Activated T-cell treated with anti-CD3 and anti-CD28 coated beads for 4 hours (primary cell): Measurements from ENCODE around the gene PROSER2.
A peak's percentile ranks its signal among the peaks of the same experiment; 100 is the strongest.

Experiments used
- DNase-seq: peaks from one replicate; pipeline ENCODE4 v3.0.0-alpha.2; 2020

The PROSER2 gene

DNA sequence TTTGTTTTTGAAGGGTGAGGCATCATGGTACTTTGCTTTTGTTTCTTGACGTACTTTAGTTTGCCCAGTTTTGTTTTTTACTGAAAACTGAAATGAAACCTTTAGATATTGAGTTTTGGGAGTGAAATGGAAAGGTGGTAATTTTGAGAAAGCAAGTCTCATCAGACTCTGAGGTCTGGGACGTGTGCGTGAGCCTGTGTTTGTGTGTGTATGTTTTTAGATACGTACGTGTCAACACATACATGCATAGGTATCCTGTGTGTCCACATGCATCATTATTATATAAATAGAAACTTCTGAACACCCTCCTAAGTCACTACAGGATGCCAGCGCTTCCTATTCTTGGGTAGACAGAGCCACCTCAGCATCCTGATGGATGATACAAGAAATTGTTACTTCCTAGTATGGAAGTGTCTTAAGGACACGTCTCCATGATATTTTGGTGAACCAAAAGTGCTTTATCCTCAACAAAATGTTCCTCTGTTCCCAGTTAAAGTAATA lies 47.8 kb downstream of the PROSER2 start:
- no peak for DNase-seq

DNA sequence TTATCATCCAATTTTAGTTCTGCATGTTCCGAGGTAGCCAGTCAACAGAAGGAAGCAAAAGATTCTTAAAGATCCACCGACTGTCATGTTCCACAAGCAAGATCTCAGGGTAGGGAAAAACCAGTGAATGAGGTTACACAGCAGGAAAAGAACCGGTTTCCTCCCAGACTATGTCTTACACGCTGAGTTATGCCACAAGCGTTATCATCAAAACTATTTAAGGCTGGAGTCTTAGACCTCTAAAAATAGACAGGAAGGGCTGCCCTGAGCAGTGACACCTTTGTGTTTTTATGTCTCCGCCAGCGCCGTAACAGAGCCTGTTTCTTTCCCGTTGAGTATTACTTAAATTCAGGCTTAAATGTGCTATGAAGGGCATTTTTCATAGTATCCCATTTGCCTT lies 48.3 kb downstream of the PROSER2 start:
- DNase-seq: no peak

DNA sequence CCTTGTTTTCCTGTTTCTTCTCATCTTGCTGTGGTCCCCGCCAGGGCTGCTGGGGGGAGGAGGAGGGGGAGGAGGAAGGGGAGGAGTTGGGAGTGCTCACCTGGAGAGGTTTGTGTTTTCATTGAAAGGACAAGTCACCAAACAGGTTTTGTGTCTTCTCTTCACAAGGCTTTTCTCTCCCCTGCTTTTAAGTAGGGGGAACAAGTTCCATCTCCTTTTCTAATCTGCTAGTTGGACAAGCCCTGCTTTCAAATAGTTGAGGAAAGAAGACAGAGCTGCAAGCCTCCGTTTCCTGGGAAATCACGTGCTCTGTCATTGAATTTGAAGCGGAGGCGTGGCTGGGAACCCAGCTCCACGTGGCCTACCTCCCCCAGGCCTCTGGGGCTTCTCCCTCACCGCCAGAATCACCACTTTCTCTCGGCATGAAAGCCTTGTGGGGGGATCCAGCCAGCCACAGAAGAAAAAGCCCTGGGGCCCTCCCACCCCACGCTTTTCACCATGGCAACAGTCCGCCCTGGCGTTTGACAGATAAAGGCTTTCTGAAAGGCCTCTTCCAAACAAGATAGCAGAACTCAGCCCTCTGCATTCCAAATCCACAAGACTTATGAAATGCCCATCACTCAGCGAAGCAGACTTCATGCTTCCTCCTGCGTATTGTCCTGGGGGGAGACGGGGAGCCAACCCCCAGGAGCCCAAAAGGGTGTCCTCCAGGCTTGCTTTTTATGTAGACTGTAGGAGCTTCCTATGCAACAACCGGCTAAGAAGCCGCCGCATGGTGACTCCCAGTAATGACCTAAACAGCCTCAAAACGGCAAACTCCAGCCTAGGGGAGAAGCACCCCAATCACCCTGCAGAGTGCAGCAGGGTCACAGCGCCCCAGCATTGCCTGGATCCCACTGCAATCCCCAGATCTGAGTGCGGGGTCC lies 51.7 kb downstream of the PROSER2 start:
- DNase-seq: peak; percentile 40

DNA sequence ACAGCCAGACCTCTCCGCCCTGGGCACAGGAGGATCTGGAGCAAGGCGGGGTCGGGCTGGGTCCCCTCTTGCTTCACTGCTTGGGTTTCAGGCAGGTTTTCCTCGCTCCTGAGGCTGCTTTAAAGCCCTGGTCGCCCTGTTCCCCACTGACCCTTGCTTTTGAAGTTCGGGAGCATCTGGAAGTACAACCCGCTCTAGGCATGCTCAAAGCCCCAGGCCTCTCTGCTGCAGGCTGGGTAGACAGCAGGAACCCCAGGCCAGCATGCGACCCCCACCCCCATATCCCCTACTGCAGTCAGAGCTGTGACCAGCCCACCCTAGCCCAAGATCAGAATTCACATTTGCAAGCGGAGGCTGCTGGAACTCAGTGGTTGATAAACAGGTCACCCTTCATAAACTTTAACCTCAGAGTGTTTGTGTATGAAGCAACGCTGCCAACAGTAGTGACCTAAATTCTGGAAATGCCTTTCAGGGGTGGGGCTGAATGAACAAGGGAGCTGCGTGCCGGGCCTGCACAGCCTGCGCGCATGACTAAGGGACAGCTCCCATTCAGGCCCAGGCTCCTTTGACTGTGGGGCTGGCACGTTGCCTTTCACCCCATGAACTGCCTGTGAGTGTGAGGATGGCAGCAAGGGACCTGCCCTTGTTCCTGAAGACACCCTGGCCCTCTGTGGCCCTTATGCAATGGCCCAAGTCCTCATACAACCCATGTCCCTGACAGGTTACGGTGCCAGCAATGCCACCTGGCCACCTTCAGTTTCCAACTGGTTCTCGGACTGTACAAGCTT lies 52.5 kb downstream of the PROSER2 start:
- DNase-seq: no peak

DNA sequence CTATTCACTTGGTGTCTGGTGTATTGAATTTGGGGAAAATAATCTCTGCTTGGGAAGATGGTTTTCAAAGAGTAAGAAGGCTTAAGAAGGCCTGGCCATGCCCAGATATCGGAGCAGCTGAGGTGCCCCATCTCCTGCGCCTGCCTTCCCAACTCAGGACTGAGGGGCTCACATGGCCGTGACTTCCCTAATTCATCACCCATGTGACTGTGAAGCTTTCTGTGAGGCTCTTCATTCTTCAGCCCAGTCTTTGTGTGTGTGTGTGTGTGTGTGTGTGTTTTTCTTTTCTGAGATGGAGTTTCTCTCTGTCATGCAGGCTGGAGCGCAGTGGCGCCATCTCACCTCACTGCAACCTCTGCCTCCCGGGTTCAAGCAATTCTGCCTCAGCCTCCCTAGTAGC lies 53.2 kb downstream of the PROSER2 start:
- no peak for DNase-seq

DNA sequence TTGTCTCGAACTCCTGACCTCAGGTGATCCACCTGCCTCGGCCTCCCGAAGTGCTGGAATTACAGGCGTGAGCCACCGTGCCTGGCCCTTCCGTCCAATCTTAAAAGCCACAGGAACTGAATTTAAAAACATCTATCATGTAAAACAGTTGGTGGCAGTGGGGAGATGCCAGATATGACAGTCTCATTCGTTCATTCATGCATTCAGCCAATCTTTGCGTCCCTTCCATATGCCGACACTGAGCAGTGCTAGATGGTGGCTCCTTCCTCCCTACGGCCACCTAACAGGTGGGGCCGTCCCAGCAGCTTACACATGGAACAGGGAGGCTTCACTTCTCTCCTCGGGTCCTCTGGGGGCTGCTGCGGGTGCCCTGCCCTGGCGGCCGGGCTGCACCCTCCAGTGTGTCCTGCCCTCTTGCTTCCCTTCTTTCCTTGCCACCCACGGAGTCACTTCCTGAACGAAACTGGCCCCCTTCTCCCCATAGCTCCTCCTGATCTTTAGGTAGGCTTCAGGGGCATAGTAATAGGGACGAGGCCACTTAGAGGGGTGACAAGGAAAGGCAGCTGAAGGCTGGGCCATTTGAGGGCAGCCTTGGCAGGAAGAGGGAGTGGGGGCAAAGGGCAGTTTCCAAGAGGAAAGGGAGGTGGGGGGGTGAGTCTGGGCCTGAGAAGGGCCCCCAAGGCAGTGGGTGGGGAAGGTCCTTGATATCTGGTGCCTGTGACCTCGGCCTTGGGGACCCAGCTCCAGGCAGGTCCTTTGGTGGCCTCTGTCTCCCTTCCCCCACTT lies 53.8 kb downstream of the PROSER2 start:
- DNase-seq: no peak

DNA sequence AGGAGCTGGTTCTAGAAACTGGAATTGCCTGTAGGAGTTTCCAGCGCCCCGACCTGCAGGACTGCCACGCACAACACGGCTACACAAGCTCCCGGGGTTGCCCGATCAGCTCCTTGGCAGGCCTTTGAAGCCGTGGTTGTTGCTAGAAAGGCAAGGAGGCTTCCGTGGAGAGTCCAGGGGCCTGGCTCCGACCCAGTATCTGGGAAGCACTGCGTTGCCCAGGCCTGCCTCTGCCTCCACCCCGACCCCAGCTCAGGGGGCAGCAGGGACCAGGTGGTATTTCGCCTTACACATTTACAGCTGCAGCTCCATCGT lies 54.4 kb downstream of the PROSER2 start:
- no peak for DNase-seq

DNA sequence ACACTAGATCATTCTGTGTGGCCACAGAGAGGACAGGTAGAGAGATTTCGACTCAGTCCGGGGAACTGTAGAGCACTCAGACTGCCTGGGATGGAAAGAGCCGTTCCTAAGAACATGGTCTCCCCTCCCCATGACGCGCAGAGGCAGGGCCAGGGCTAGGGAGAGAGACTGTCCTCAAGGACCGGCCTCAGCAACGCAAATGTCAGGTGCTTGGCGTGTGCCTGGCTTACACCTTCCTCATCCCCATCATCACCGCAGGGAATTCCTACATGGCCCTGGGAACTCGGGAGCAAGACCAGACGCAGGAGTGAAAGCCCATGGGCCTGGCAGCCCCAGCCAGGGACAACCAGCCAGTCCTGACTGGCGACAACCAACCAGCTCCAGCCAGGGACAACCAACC lies 55.6 kb downstream of the PROSER2 start:
- DNase-seq: no peak

DNA sequence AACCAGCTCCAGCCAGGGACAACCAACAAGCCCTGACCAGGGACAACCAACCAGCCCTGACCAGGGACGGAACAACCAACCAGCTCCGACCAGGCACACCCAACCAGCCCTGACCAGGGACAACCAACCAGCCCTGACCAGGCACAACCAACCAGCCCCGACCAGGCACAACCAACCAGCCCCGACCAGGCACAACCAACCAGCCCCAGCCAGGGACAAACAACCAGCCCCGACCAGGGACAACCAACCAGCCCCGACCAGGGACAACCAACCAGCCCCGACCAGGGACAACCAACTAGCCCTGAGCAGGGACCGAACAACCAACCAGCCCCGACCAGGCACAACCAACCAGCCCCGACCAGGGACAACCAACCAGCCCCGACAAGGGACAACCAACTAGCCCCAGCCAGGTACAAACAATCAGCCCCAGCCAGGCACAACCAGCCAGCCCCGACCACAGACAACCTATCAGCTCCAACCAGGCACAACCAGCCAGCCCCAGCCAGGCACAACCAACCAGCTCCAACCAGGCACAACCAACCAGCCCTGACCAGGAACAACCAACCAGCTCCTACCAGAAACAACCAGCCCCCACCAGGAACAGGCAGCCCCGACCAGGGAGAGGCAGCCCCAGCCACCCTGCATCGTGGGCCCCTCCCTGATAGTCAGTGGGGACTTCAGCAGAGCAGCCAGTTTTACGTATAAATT lies 56.4 kb downstream of the PROSER2 start:
- DNase-seq: no peak

DNA sequence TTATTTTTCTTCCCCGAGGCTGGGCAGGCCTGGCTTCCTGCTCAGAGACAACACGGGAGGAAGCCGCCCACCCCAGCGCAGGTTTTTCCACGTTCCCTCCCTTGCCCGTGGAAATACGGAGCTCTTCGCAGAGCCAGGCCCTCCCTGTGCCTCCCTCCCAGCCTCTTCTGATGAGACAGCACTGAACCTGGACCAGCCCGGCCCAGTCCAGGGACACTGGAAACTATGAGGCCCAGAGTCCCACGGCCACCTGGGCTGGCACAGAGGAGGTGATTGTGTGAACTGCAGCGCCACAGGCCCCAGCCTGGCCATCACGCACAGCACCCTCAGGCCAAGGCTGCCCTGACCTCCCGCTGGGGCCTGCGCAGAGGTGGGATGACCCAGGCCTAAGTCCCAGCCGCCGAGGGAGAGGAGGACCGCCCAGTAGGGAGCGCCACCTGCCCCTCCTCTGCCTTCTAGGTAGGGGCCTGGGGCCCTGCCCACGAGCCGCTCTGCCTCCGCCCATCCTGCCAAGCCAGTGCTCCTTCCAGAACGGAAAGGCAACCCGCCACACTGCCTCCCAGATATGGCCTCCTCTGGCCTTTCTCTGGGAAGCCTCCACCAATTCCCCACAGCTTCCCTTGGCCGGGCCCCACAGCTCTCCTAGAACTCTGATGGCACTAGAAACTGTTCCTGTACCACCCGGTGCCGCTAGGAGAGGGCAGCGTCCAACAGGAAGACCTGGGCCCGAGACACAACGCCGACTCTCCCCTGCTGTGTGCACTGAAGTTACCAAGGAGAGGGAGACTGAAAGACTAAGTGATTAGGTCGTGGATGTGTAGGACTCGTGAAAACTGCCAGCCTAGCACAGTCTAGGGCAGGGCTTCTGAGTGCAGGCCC lies 57.2 kb downstream of the PROSER2 start:
- DNase-seq: no peak

DNA sequence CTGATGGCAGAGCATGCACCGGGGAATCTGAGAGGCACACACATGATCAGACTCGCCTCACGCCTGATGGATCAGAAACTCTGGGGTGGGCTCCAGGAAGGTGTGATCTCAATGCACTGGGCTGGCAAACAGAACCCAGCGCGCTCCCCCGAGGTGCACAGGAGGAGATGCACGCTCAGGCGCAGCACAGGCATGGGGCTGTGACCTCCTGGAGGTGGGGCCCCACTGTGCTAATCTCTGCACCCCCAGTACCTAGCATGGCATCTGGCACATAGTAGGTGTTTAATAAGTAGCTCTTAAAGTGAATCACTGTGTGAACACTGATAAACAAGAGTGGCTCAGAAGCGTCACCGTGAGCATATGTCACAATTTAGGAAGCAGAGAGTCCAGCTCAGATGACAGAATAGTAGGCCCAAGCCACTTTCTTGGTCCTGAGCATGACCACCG lies 57.9 kb downstream of the PROSER2 start:
- DNase-seq: no peak

DNA sequence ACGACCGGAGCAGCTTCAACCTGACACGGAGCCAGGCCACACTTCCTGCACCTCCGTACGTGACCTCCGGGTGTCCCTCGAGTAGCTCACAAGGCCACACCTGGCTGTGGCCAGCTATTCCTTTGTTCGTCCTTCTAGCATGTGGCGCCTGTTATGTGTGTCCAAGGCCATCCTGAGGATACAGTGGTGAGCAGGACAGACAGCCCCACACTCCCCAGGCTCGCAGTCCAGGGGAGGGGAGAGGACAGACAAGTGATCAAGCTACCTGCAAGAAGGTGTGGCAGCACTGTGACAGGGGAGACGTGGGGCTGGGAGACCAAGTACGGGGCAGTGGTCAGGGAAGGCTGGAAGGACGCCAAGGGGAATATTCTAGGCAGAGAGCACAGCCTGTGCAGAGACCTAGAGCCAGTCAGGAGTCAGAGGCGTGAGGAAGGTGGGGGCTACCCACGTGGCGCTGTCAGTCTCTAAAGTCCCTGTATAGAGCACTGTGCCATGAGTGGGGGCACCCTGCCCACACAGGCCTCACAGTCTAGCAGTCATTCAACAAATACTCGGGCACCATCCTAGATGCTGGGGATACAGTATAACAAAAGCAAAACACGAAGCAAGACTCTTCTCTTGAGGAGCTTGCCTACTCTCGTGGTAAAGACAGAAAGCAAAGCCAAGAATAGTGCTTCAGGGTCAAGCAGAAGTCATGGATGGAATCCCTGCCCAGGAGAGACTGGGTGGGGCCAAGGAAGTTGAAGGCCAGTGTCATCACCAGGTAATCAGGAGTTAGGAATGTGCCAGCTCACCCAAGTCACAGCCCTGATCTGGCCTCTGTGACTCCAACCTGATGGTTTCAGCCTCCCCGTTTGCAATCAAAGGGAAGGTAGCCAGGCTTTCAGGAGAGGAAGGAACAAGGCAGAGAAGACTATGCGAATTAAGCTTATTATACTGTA lies 58.6 kb downstream of the PROSER2 start:
- DNase-seq: no peak

DNA sequence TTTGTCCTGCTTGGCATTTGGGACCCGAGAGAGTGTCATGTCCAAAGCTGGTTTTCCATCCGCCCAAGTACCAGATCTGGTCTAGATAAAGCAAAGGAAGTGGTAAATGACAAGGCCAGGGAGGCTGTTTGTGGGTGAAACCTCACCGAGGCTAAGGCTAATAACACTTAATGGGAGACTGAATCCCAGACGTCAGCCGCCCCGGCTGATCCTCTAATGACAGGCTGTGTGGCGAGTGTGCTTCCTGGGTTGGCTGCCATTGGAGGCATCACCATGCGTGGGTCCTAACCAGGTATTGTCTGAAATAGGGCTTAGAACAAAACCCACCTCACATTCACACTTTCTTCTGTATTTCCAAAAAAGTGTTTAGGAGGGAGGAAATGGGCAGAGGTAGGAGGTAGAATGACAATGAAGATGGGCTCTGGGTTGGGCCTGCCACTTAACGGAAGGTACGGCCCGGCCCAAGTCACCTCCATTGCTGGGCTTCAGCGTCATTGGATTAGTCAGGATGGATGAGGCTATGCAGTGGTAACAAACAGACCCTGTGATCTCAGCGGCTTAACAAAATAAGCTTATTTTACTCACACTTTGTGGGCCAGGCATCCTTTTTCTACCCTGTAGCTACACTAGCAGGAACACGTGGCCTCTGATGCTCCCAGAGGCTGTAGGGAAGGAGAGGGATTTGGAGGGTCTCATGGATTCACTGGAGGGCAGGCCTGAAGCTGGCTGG lies 59.7 kb downstream of the PROSER2 start:
- no peak for DNase-seq

DNA sequence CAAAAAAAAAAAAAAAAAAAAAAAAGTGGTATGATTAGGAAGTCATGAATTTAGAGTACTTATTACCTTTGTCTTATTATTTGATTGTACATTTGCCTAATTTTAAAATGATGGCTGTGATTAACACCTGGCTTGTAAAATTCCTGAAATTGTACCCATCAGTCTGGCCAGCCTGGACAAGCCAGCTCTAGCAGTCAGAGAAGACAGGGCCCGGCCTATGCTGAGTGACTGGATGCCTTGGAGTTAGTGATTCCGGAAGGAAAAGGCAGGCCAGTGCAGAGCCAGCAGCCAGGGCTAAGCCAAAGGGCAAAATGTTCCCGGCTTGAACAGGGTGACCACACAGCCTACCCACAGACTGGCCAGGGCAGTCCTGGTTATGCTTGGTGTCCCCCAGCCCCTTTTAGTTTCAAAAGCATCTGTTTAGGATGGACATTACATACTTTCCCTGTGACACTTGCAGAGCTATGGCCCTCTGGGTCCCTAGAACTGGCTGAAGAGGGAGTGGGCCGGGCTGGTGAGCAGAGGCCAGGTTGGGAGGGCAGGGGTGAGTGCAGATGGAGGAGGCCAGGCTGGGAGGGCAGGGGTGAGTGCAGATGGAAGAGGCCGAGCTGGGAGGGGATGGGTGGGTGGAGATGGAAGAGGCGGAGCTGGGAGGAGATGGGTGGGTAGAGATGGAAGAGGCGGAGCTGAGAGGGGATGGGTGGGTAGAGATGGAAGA lies 61.7 kb downstream of the PROSER2 start:
- DNase-seq: no peak

DNA sequence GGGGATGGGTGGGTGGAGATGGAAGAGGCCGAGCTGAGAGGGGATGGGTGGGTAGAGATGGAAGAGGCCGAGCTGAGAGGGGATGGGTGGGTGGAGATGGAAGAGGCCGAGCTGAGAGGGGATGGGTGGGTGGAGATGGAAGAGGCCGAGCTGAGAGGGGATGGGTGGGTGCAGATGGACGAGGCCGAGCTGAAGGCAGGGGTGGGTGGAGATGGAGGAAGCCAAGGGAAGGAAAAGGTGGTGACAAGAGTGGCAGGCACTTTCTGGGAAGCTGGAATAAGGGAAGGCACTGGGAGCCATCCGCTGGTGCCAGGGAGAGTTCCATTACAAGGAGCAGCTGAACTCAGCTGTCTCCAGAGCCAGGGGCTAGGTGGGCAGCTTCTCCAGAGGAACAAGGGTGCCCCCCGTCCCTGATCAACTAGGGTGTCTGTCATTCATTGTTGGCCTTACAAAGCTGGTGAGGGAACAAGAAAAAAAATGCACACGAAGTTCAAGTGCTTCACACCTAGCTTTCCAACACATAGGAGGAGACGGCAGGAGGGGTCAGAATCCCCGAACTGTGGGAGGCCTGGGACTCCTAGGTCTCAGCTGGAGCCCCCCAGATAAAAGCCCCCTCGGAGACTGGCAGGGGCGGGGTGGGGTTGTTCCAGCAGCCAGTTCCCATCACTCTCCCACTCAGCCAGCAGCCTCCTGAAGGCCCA lies 62.4 kb downstream of the PROSER2 start:
- DNase-seq: no peak

DNA sequence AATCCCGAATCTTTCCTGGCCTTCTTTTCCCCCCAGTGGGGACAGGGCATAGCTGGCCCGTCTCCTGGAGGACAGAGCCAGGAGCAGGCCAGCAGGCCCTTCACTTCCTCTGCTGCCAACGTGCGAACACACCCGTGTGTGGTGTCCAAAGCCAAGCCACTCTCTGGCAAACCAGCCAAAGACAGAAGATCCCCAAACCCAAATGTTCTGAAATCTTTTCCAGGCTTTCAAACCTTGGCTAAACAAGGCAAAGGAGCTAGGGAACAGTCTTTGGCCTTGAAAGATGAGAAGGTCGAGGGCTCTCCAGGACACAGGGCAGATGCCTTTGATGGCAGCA lies 63.0 kb downstream of the PROSER2 start:
- no peak for DNase-seq

DNA sequence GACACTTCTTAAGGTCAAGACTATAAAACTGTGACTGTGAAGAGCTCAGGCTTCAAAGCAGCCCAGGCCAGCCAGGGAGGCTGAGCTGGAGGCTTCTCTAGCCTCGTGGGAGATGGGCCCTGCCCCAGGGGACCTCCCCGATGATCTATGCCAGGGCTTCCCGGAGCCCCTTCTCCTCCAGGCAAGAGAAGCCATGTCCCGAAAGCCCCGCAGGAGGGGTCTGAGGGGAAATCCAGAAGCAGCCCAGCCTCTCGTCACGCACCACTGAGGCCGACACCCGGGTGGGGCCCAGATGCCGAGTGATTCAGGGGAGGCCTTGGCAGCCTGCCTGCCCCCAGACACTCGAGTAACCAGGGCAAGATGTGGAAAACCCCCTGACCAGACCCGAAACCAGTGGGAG lies 63.7 kb downstream of the PROSER2 start:
- no peak for DNase-seq
